Fibroblast of skin of right quadriceps (primary cell): ENCODE measurements around the gene FAM236A.
"Not testable (repeated sequence)": the region's sequence is repeated elsewhere in the genome, so short reads cannot be mapped to it uniquely, and the experiment has no call there.

Source experiments
- DNase-seq: peaks from one replicate; pipeline ENCODE4 v3.0.0-alpha.2; 2013

The FAM236A gene

GRCh38 chrX:72937906-72938305 is at the start of gene FAM236A:
Gene FAM236A, plus strand, starts transcription at chrX:72938206. Its CDS starts 57 bp downstream, at chrX:72938263.
- not testable (repeated sequence) for DNase-seq

GRCh38 chrX:72889740-72890139 is 48.3 kb upstream of the FAM236A start:
- not testable (repeated sequence) for DNase-seq

GRCh38 chrX:72912315-72912714 is 25.7 kb upstream of the FAM236A start, which contains the start of gene FAM236C:
Gene FAM236C, plus strand, starts transcription at chrX:72912615. Its CDS starts 100 bp downstream, at chrX:72912715.
- not testable (repeated sequence) for DNase-seq

GRCh38 chrX:72916096-72916495 is 21.9 kb upstream of the FAM236A start:
- not testable (repeated sequence) for DNase-seq

- DNase-seq, result not testable (repeated sequence)
Observed at GRCh38 chrX:72932283-72932682, 5.7 kb upstream of the FAM236A start.

GRCh38 chrX:72936455-72936854 is 1.6 kb upstream of the FAM236A start:
- not testable (repeated sequence) for DNase-seq

GRCh38 chrX:72936882-72937455 is 1.0 kb upstream of the FAM236A start:
- DNase-seq, result not testable (repeated sequence)

GRCh38 chrX:72942272-72942671 is 4.3 kb downstream of the FAM236A start:
- not testable (repeated sequence) for DNase-seq

- DNase-seq, result not testable (repeated sequence)
Observed at GRCh38 chrX:72943035-72943818, 5.2 kb downstream of the FAM236A start.

GRCh38 chrX:72943819-72944169 is 5.8 kb downstream of the FAM236A start, which contains the start of gene DMRTC1:
Gene DMRTC1, minus strand, starts transcription at chrX:72943837. Its CDS starts 68,143 bp downstream, at chrX:72875694.
- not testable (repeated sequence) for DNase-seq

- DNase-seq, result not testable (repeated sequence)
Observed at GRCh38 chrX:72959971-72960370, 22.0 kb downstream of the FAM236A start.

- DNase-seq, result not testable (repeated sequence)
Observed at GRCh38 chrX:72971859-72972258, 33.9 kb downstream of the FAM236A start.

- not testable (repeated sequence) for DNase-seq
Observed at GRCh38 chrX:72974885-72975284, 36.9 kb downstream of the FAM236A start.

- DNase-seq, result not testable (repeated sequence)
Observed at GRCh38 chrX:72980894-72981469, 43.0 kb downstream of the FAM236A start.
